H7 (cell line): ENCODE measurements around the gene ARHGAP31. TPM values are rescaled to one million over a fixed set of nuclear protein-coding genes. Genes with fewer than 3 reads are reported as not detected.
"Not testable (repeated sequence)": the region's sequence is repeated elsewhere in the genome, so short reads cannot be mapped to it uniquely, and the experiment has no call there.

Source experiments
- DNase-seq: peaks from one replicate; pipeline ENCODE4 v3.0.0; 2012
- H3K27me3 ChIP-seq: 2 replicates; pipeline ENCODE4 v1.6.0; 2011; ENCODE audit warnings: mild to moderate bottlenecking, low read length; ENCODE audit not compliant: control insufficient read depth, insufficient read depth
- H3K36me3 ChIP-seq: replicated peaks from 2 replicates; pipeline ENCODE4 v1.5.1; 2011; ENCODE audit warnings: low read length; ENCODE audit not compliant: control insufficient read depth, insufficient read depth
- H3K4me3 ChIP-seq: 2 replicates; pipeline ENCODE4 v1.5.1; 2011; ENCODE audit warnings: low read depth, mild to moderate bottlenecking, control low read depth, low read length, moderate library complexity; ENCODE audit not compliant: insufficient read depth
- total RNA-seq: library from RNA; depleted of rRNA; stranded (reverse); fragments of >200 nt; shearing (Covaris generic); gene quantifications from 2 replicates; pipeline ENCODE4 v1.2.3, GENCODE V29; 2014; rRNA removed

ARHGAP31 gene, protein sequence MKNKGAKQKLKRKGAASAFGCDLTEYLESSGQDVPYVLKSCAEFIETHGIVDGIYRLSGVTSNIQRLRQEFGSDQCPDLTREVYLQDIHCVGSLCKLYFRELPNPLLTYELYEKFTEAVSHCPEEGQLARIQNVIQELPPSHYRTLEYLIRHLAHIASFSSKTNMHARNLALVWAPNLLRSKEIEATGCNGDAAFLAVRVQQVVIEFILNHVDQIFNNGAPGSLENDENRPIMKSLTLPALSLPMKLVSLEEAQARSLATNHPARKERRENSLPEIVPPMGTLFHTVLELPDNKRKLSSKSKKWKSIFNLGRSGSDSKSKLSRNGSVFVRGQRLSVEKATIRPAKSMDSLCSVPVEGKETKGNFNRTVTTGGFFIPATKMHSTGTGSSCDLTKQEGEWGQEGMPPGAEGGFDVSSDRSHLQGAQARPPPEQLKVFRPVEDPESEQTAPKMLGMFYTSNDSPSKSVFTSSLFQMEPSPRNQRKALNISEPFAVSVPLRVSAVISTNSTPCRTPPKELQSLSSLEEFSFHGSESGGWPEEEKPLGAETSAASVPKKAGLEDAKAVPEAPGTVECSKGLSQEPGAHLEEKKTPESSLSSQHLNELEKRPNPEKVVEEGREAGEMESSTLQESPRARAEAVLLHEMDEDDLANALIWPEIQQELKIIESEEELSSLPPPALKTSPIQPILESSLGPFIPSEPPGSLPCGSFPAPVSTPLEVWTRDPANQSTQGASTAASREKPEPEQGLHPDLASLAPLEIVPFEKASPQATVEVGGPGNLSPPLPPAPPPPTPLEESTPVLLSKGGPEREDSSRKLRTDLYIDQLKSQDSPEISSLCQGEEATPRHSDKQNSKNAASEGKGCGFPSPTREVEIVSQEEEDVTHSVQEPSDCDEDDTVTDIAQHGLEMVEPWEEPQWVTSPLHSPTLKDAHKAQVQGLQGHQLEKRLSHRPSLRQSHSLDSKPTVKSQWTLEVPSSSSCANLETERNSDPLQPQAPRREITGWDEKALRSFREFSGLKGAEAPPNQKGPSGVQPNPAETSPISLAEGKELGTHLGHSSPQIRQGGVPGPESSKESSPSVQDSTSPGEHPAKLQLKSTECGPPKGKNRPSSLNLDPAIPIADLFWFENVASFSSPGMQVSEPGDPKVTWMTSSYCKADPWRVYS (N-terminal part only)
- total RNA-seq = 4.2 and 6.6 TPM in 2 replicates

- peak; percentile 80 for DNase-seq
- H3K27me3 ChIP-seq = peaks cover 8% of the 10 kb centered on the region
- no peaks in the 10 kb centered on the region for H3K36me3 ChIP-seq
- H3K4me3 ChIP-seq = peak within 1 kb of the TSS; percentile 49
Measured at GRCh38 chr3:119293871-119294695, at the start of gene ARHGAP31. ARHGAP31 (plus strand) TSS chr3:119294383; CDS start chr3:119294905, 522 bp downstream.

- Histone ChIP-seq H3K4me3 (no peak overlapping the region), H3K27me3 (no peaks in the 10 kb centered on the region), H3K36me3 (no peaks in the 10 kb centered on the region)
- no peak for DNase-seq
Measured at GRCh38 chr3:119245778-119246177, 48.4 kb upstream of the ARHGAP31 start.

- Histone ChIP-seq H3K27me3 (no peaks in the 10 kb centered on the region), H3K36me3 (no peaks in the 10 kb centered on the region), H3K4me3 (no peak overlapping the region)
- DNase-seq = no peak
Measured at GRCh38 chr3:119255214-119255613, 39.0 kb upstream of the ARHGAP31 start.

- DNase-seq = no peak
- no peak overlapping the region for H3K4me3 ChIP-seq
- H3K27me3 ChIP-seq = no peaks in the 10 kb centered on the region
- H3K36me3 ChIP-seq = no peaks in the 10 kb centered on the region
Measured at GRCh38 chr3:119257111-119257510, 37.1 kb upstream of the ARHGAP31 start.

DNA sequence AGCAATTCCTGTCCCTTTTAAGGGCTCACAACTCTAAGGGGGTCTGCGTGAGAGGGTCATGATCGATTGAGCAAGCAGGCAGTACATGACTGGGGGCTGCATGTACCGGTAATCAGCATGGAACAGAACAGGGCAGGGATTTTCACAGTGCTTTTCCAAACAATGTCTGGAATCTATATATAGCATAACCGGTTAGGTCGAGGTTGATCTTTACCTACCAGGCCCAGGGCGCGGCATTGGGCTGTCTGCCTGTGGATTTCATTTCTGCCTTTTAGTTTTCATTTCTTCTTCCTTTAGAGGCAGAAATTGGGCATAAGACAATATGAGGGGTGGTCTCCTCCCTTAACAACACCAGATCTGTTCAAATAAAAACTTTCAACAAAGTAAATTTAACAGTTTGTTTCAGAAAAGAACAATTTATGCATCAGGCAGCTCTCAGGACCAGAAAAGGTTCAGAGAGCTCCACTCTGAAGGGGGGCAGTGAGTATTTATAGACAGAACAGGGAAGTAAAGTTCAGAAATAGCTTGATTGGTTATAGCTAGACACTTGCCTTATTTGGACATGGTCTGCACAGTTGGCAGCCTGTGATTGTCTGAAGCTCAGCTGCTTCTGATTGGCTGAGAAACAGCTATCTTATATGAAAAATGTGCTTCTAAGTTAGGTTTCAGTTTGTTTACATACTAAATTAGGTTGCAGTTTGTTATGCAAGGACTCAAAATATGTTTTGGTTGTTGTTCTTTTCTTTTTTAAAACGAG is 36.4 kb upstream of the ARHGAP31 start:
- Histone ChIP-seq H3K27me3 (no peaks in the 10 kb centered on the region), H3K4me3 (no peak overlapping the region), H3K36me3 (no peaks in the 10 kb centered on the region)
- no peak for DNase-seq

GRCh38 chr3:119258915-119259314 is 35.3 kb upstream of the ARHGAP31 start:
- no peak overlapping the region for H3K4me3 ChIP-seq
- no peaks in the 10 kb centered on the region for H3K27me3 ChIP-seq
- DNase-seq = no peak
- H3K36me3 ChIP-seq = no peaks in the 10 kb centered on the region

GRCh38 chr3:119259821-119260220 is 34.4 kb upstream of the ARHGAP31 start:
- no peak for DNase-seq
- no peaks in the 10 kb centered on the region for H3K36me3 ChIP-seq
- no peaks in the 10 kb centered on the region for H3K27me3 ChIP-seq
- no peak overlapping the region for H3K4me3 ChIP-seq

DNA sequence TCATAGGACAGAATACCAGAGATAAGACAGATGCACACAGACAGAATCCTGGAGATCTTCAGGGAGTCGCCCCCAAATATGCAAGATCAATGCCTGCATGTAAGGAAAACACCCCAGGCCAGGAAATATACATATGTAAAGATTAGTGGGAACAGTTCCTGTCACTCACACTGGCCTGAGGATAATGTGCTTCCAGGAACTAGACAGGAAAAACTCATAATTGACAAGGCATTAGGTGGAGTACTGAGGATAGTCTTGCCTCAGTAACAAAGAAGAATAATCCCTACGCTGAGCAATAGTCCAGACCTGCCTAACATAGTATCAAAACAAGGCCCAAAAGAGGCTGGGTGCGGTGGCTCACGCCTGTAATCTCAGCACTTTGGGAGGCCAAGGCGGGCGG is 33.1 kb upstream of the ARHGAP31 start:
- H3K36me3 ChIP-seq = no peaks in the 10 kb centered on the region
- no peak overlapping the region for H3K4me3 ChIP-seq
- no peak for DNase-seq
- H3K27me3 ChIP-seq = no peaks in the 10 kb centered on the region

DNA sequence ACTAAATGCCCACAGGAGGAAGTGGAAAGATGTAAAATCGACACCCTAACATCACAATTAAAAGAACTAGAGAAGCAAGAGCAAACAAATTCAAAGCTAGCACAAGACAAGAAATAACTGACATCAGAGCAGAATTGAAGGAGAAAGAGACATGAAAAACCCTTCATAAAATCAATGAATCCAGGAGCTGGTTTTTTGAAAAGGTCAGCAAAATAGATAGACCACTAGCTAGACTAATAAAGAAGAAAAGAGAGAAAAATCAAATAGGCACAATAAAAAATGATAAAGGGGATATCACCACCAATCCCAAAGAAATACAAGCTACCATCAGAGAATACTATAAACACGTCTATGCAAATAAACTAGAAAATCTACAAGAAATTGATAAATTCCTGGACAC is 24.0 kb upstream of the ARHGAP31 start:
- not testable (repeated sequence) for DNase-seq, H3K36me3 ChIP-seq, H3K4me3 ChIP-seq, H3K27me3 ChIP-seq

DNA sequence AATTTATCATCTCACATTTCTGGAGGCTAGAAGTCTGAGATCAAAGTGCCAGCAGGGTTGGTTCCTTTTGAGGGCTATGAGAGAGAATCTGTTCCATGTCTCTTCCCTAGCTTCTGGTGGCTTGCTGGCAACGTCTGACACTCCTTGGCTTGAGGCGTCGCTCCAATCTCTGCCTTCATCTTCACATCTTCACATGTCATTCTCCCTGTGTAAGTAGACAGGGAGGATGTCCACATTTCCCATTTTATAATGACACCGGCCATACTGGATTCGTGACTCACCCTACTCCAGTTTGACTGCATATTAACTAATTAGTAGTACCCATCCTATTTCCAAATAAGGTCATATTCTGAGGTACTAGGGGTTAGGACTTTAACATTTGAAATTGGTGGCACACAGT is 17.5 kb upstream of the ARHGAP31 start:
- DNase-seq = no peak

DNA sequence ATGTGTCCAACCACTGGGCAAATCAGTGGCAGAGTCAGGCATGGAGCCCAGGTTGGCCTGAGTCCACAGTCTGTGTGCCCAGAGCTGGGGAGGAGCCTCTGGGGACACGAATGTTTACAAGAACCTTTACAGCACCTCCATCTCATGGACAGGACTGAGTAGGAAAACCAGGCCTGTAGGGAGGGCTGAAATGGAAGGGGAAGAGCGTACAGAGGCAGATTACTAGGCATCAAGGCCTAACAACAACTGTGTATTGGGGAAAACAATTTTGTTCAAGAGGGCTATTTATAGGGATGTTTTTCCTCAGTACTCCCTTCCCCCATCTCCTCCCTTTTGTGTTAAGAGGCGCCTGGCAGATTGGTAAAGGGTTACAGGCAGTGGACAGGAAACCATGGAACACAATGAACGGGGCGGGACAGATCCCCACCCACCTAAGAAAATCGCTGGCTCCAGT is 15.1 kb upstream of the ARHGAP31 start:
- DNase-seq = no peak
- Histone ChIP-seq H3K4me3 (no peak overlapping the region), H3K36me3 (no peaks in the 10 kb centered on the region), H3K27me3 (no peaks in the 10 kb centered on the region)

More for the DNA sequence above, 17.5 kb upstream of the ARHGAP31 start:
- no peaks in the 10 kb centered on the region for H3K36me3 ChIP-seq
- H3K27me3 ChIP-seq = no peaks in the 10 kb centered on the region
- no peak overlapping the region for H3K4me3 ChIP-seq

- no peak for DNase-seq
- H3K27me3 ChIP-seq = no peaks in the 10 kb centered on the region
- no peaks in the 10 kb centered on the region for H3K36me3 ChIP-seq
- H3K4me3 ChIP-seq = no peak overlapping the region
Measured at GRCh38 chr3:119279584-119280243, 14.5 kb upstream of the ARHGAP31 start.
